CD4-positive, alpha-beta T cell (primary cell): ENCODE results near the gene SGSM2. TPM values are rescaled to one million over a fixed set of nuclear protein-coding genes. Genes with fewer than 3 reads are reported as not detected.

Source experiments
- ATAC-seq: fragments of 200-7000 bp; cut with Tn5 transposase; one replicate; pipeline ENCODE4 v1.10.0; 2022; ENCODE audit warnings: mild to moderate bottlenecking; ENCODE audit not compliant: poor library complexity
- CTCF ChIA-PET: fragments of 350-600 bp; sonication (Branson Sonifier 250); formaldehyde crosslinking; loops from one replicate; lab custom pipeline; 2021; ENCODE audit warnings: antibody characterized with exemption, inconsistent platforms; lab: Charles Lee
- POLR2A ChIA-PET: fragments of 350-600 bp; sonication (Branson Sonifier 250); formaldehyde crosslinking; loops from one replicate; lab custom pipeline; 2021; ENCODE audit warnings: antibody characterized with exemption, inconsistent platforms; lab: Charles Lee
- DNase-seq, 14 experiments: peaks; one replicate each; pipeline ENCODE4 v3.0.0-alpha.2; 2013 to 2020; ENCODE audit warnings: mixed read lengths in 2 of 14
- H3K27ac ChIP-seq, 2 donors: one replicate each; pipeline versions ENCODE4 v1.5.1 to v1.7.0; 2013; ENCODE audit warnings: low read length in 2 of 2, low read depth in 1 of 2, mild to moderate bottlenecking in 1 of 2
- H3K27me3 ChIP-seq, 2 experiments: 1 replicate in 1 of 2; 2 replicates in 1 of 2; pipeline versions ENCODE4 v1.6.1 to v1.7.0; 2013; ENCODE audit warnings: low read length in 2 of 2, control low read depth in 1 of 2, mild to moderate bottlenecking in 1 of 2, moderate library complexity in 1 of 2; ENCODE audit not compliant: insufficient read depth in 2 of 2, control insufficient read depth in 1 of 2
- H3K36me3 ChIP-seq: one replicate; pipeline ENCODE4 v1.6.1; 2013; ENCODE audit warnings: low read length, control low read depth; ENCODE audit not compliant: insufficient read depth
- H3K4me1 ChIP-seq: one replicate; pipeline ENCODE4 v1.6.1; 2013; ENCODE audit warnings: low read length, control low read depth; ENCODE audit not compliant: insufficient read depth
- H3K4me3 ChIP-seq: one replicate; pipeline ENCODE4 v1.5.1; 2013; ENCODE audit warnings: mild to moderate bottlenecking, low read length, moderate library complexity
- H3K9me3 ChIP-seq, 2 experiments: 1 replicate in 1 of 2; 2 replicates in 1 of 2; pipeline versions ENCODE4 v1.6.1 to v1.7.0; 2013; ENCODE audit warnings: low read length in 2 of 2, mild to moderate bottlenecking in 2 of 2, control low read depth in 1 of 2, moderate library complexity in 1 of 2; ENCODE audit not compliant: control insufficient read depth in 1 of 2, insufficient read depth in 1 of 2
- H3K27ac Mint-ChIP-seq: one replicate; pipeline ENCODE4 v1.8.0; 2020; ENCODE audit warnings: mixed read lengths
- H3K27me3 Mint-ChIP-seq: one replicate; pipeline ENCODE4 v1.8.0; 2021; ENCODE audit warnings: mixed read lengths
- H3K36me3 Mint-ChIP-seq: one replicate; pipeline ENCODE4 v1.8.0; 2021; ENCODE audit warnings: low read depth, mixed read lengths
- H3K4me1 Mint-ChIP-seq: one replicate; pipeline ENCODE4 v1.8.0; 2021; ENCODE audit warnings: low read depth, mixed read lengths
- H3K4me3 Mint-ChIP-seq: one replicate; pipeline ENCODE4 v1.8.0; 2020; ENCODE audit warnings: mild to moderate bottlenecking, mixed read lengths
- H3K9me3 Mint-ChIP-seq: one replicate; pipeline ENCODE4 v1.8.0; 2020; ENCODE audit warnings: mixed read lengths
- CTCF ChIP-seq: fragments of 200-600 bp; IDR thresholded peaks from one replicate; pipeline ENCODE4 v1.8.0; 2022; ENCODE audit warnings: antibody characterized with exemption, mild to moderate bottlenecking
- intact Hi-C, 2 experiments: fragments of 100-400 bp; cut with DNase I in 1 of 2; cut with micrococcal nuclease in 1 of 2; formaldehyde crosslinking; loops; one replicate each; pipeline versions ENCODE4 v1.15.1 to v1.9.0; 2023 to 2025; cut with DNase I, micrococcal nuclease
- total RNA-seq, 174 experiments: library from RNA in 2 of 174; stranded (reverse) in 2 of 174; gene quantifications; one replicate each; pipeline ENCODE4 v1.2.3 and lab custom pipeline; 2021 to 2026

SGSM2 gene
- total RNA-seq, 2 experiments from 2014 or later = 147 to 154 TPM

DNA sequence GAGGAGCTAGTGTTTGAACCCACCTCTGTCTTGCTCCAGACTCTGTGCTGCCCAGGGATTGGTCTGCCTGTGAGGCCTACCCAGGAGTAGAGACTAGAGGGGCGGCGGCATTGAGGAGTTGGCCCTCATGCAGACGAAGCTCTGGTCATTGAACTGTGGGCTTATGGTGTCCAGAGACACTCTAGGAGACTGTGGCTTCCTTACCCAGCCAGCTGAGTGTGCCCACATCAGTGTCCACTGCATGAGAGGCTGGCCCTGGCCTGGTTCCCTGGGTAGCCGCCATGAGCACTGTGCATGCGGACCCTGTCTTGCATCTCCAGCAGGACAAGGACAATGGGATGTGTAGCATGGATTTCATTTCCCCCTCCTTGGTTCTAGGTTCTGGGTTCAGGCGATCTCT lies 14.0 kb downstream of the SGSM2 start:
- no peaks in the 10 kb centered on the region for H3K9me3 Mint-ChIP-seq
- DNase-seq (no peak), ATAC-seq (no peak)
- H3K4me1 Mint-ChIP-seq = peaks cover 18% of the 10 kb centered on the region
- no peaks in the 10 kb centered on the region for H3K9me3 ChIP-seq
- TF ChIP-seq CTCF = no peak
- no peak overlapping the region for H3K27ac ChIP-seq
- peak overlapping the region; percentile 24 for H3K27ac Mint-ChIP-seq
- peaks cover 3% of the 10 kb centered on the region for H3K36me3 Mint-ChIP-seq
- no peaks in the 10 kb centered on the region for H3K36me3 ChIP-seq
- no peaks in the 10 kb centered on the region for H3K27me3 ChIP-seq
- no peaks in the 10 kb centered on the region for H3K27me3 Mint-ChIP-seq
- intact Hi-C loops = no loop called here
- CTCF ChIA-PET = no interaction called here
- no peak overlapping the region for H3K4me3 ChIP-seq
- no peak overlapping the region for H3K4me3 Mint-ChIP-seq
- peaks cover 20% of the 10 kb centered on the region for H3K4me1 ChIP-seq
- POLR2A ChIA-PET = interaction anchor here (3.0 kb wide), 1 partner anchor 13 kb away, joined by 48 read pairs; the partner anchor contains the start of genes SGSM2 and TSR1

DNA sequence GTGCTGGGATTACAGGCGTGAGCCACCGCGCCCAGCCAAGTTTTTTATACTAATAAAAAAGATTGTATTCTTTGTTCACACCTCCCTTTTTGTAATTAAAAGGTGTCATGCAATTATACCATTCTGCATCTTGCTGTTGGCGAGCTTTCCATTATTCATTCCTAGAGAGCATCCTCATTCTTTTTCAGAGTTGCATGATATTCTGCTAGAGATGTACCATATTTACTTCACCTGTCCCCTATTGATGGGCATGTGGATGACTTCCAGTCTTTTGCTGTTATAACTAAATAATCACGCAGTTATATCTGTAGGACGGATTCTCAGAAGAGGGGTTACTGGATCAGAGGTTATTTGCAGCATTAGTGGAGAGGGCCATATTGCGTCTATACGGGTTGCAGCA lies 17.0 kb downstream of the SGSM2 start:
- Histone ChIP-seq H3K9me3 (no peaks in the 10 kb centered on the region), H3K4me3 (no peak overlapping the region), H3K27me3 (no peaks in the 10 kb centered on the region), H3K4me1 (peaks cover 20% of the 10 kb centered on the region), H3K27ac (no peak overlapping the region), H3K36me3 (peaks cover 4% of the 10 kb centered on the region)
- peaks cover 4% of the 10 kb centered on the region for H3K36me3 Mint-ChIP-seq
- ATAC-seq (no peak), DNase-seq (no peak)
- peak overlapping the region; percentile 8 for H3K4me3 Mint-ChIP-seq
- ChIA-PET CTCF (interaction anchor here (1.0 to 2.8 kb wide), 5 partner anchors 13 to 62 kb away, joined by 3 to 18 read pairs (median 7); partner anchors contain the start of genes SGSM2 and TSR1), POLR2A (interaction anchor here (0.6 to 3.0 kb wide), 5 partner anchors 17 to 440 kb away, joined by 3 to 48 read pairs (median 5); partner anchors contain the start of genes SGSM2 and TSR1)
- H3K9me3 Mint-ChIP-seq = no peaks in the 10 kb centered on the region
- TF ChIP-seq CTCF = no peak
- H3K27ac Mint-ChIP-seq = peak overlapping the region; percentile 65
- intact Hi-C loops = no loop called here
- peaks cover 18% of the 10 kb centered on the region for H3K4me1 Mint-ChIP-seq
- no peaks in the 10 kb centered on the region for H3K27me3 Mint-ChIP-seq

GRCh38 chr17:2357237-2357636 lies 19.9 kb downstream of the SGSM2 start:
- Histone ChIP-seq H3K4me3 (no peak overlapping the region), H3K4me1 (peaks cover 20% of the 10 kb centered on the region), H3K36me3 (peaks cover 14% of the 10 kb centered on the region), H3K27ac (no peak overlapping the region), H3K27me3 (no peaks in the 10 kb centered on the region), H3K9me3 (no peaks in the 10 kb centered on the region)
- DNase-seq = no peak
- H3K36me3 Mint-ChIP-seq = peaks cover 20% of the 10 kb centered on the region
- no peak overlapping the region for H3K27ac Mint-ChIP-seq
- H3K27me3 Mint-ChIP-seq = no peaks in the 10 kb centered on the region
- peaks cover 18% of the 10 kb centered on the region for H3K4me1 Mint-ChIP-seq
- H3K9me3 Mint-ChIP-seq = no peaks in the 10 kb centered on the region
- POLR2A ChIA-PET = no interaction called here
- no peak for TF ChIP-seq CTCF
- CTCF ChIA-PET = interaction anchor here (1.3 kb wide), 1 partner anchor 59 kb away, joined by 3 read pairs; no protein-coding TSS in a partner anchor
- intact Hi-C loops = no loop called here
- no peak for ATAC-seq
- H3K4me3 Mint-ChIP-seq = no peak overlapping the region
